ENCODE results near the gene DLK2.
"Not testable (repeated sequence)": the region's sequence is repeated elsewhere in the genome, so short reads cannot be mapped to it uniquely, and the experiment has no call there.

Gene DLK2, protein sequence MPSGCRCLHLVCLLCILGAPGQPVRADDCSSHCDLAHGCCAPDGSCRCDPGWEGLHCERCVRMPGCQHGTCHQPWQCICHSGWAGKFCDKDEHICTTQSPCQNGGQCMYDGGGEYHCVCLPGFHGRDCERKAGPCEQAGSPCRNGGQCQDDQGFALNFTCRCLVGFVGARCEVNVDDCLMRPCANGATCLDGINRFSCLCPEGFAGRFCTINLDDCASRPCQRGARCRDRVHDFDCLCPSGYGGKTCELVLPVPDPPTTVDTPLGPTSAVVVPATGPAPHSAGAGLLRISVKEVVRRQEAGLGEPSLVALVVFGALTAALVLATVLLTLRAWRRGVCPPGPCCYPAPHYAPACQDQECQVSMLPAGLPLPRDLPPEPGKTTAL

DNA sequence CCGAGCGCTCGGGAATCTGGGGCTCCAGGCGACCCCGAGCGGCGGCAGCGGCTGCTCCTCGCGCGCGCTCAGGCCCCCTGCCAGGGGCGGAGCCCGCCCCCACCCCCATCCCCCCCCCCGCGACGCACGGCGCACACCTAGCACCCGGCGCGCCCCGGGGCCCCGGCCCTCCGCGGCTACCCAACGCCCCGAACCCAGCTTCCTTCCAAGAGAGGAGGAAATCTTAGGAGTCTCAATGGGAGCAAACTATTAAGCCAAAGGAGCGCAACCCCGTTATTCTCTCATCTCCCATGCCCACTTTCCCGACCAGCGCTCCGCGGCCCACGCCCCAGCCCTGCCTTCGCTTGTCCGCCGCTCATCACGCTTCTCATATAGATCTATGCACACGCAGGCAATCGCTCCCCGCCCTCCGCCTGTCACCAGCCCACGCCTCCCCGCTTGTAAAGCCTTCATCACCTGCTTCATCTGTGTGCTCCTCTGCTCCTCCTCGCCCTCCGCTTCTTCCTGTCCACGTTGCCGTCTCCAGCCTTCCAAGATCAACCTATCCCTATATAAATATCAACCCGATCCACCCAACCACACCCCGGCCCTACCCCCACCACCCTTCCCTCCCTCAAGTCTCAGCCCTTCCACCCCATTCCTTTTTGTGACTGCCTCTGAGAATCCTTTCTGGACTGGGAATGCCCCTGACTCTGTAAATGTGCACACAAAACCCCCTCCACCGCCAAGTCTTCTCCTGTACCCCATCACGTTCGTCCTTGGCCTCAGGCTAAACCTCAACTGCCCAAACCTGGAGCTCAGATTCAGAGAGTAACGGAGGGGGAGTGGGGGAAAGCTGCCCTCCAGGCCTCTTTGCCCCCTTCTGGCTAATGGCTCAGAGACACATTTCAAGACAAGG, at the start of gene DLK2:
TSS of gene DLK2 (minus strand) at position 18 of the 898 bp plus-strand sequence. CDS start 723 bp downstream, outside the sequence.
- peak; percentile 16 to 46 for DNase-seq (ENCODE audit: low read depth in 2 of 2)

DNA sequence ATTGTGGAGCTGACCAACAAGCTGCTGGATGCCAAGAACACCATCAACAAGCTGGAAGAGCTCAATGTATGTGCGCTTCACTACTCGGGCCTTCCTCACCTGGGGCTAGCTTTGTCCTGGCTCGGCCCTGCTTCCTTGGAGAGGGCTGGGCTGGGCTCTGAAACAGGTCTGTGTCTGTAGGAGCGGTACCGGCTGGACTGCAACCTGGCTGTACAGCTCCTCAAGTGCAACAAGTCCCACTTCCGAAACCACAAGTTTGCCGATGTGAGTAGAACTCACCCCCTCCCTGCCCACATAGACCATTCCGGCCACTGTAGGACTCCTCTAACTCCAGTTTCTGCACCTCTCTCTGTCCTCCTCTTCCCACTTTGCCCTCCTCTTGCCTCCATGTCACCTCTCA, 48.1 kb upstream of the DLK2 start:
- no peak for DNase-seq (ENCODE audit: low read depth in 2 of 2)

DNA sequence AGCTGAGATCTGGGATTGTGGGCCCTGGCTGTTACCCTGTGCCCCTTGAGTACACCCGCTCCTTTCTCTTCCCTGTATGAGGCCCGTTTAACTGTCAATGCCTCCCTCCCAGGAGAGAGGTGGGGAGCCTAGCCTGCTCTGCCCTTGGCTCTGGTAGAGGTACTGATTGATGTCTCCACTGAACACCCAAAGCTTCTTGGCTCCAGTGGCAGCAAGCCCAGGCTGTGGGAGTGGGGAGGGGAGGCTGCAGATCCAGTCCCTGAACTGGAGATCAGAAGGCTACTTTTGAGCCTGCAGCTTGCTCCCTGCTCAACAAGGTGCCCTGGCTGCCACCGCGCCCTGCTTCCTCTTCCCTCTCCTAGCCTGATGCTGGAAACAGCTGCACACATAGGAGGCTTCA, 47.3 kb upstream of the DLK2 start:
- no peak for DNase-seq (ENCODE audit: low read depth in 2 of 2)

DNA sequence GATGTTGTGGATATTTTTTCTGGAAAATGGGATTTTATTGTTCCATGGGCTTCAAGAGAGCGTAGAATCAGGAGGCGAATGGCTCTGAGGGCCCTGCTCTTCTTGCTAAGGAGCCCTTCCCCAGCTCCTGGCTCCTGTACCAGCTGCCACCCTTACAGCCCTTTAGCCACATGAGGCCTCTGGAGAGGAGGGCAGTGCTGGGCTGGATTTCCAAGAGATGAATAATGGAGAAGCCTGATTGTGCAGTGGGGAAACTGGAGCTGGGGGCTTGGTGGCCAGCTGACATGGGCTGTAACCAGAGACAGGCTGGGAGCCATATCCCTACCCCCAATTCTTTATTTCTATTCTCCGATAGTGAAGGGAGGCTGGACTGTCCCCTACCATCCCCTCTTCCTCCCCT, 45.6 kb upstream of the DLK2 start:
- no peak for DNase-seq (ENCODE audit: low read depth in 2 of 2)

DNA sequence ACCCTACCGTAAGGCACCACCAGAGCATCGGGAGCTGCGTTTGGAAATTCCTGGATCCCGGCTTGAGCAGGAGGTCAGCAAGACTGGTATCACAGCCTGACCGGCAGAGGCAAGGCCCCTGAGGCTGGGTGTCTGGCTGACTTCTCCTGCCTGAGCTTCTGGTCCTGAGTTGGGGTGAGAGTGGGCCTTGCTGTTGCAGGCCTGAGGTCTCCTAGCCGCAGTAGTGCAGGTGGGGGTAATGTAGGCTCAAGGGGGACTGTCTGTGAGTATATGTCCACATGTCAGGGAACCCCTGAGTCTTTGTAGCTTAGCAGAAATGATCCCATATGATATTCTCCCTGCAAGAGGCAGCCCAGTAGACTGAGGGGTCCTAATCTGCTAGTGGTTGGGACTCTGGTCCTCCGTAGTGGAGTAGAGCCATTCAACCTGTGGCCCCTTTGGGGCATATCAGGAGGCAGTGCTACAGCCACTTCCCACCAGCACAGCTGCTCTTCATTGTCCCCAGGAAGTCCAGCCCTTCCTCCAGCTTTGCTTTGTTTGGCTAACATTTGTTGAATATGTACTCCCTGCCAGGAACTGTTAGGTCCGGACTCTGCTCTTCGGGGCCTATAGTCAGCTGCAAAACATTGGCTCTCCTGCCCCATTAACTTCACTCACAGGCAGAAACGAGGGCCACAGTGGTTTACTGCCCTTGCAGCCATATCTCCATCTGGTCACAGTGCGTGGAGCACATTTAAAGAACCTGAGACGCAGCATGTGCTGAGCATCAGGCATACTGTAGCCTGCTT, 43.9 kb upstream of the DLK2 start:
- no peak for DNase-seq (ENCODE audit: low read depth in 2 of 2)

DNA sequence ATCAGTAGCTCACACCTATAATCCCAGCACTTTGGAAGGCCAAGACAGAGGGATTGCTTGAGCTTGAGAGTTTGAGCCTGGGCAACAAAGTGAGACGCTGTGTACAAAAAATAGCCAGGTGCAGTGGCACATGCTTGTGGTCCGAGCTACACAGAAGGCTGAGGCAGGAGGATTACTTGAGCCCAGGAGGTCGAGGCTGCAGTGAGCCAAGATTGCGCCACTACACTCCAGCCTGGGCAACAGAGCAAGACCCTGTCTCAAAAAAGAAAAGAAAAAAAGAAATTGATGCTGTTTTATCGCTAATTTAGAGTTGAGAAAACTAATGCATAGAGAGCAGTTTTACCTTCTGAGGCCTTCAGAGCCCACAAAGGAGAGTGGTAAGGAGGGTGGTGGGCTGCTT, 42.9 kb upstream of the DLK2 start:
- not testable (repeated sequence) for DNase-seq (ENCODE audit: low read depth in 2 of 2)

DNA sequence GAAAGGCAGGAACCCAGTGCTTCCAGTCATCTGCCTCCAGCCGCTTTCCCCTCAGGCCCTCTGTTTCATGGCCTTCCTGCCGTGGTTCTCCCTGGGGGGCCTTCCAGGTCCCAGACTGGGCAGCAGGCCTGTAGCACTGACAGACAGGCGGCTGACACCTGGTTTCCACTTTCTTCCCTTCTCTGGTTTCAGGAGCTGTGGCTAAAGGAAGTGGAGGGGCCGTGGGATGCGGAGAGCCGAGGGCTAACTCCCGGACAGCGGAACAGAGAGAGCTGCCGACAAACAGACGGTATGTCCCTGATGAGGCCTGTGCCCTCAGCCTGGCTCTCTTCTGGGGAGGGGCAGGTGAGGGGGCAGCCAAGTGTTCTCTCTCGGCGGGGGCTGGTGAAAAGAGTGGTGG, 42.3 kb upstream of the DLK2 start:
- no peak for DNase-seq (ENCODE audit: low read depth in 2 of 2)

DNA sequence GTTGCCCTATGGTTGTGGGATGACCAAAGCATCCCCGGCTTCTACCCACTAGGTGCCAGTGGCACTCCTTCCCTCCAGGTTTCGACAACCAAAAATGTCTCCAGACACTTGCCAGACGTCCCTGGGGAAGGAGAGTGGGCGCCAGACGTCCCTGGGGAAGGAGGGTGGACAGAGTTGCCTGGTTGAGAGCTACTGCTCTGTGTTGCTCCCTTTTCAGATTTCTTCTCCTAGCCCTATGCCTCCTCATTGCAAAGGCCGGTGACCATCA, 41.7 kb upstream of the DLK2 start:
- no peak for DNase-seq (ENCODE audit: low read depth in 2 of 2)

DNA sequence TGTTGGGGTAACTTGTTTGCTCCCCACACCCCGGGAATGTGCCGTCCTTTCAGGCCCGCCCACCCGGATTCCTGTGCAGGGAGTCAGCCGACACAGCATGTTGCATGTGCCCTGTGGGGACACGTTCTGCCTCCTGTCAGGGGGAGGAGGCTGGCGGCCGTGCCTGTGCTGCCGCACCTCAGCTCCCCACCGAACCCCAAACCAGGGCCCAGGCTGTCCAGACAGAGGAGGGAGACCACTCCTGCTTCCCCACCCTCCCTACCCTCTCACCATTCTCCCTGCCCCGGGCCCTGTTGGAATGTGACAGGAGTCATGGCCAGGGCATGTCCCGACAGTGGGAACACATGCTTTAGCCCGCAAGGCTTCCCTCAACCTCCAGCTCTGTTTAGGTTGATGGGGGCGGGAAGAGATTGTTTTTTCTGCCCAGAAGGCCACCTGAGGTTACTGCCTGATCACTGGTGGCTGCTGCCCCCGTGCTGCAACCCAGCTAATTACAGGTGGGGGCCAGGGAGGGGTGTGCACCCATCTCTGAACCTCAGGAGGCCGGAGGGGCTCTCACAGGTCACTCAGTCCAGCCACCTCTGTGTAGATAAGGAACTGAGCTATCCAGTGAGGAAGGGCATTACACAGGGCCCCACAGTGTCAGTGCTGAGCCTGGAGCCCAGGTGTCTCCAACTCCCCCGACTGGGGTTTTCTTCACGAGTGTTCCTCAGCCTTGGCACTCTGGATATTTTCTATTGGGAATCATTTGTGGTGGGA, 41.2 kb upstream of the DLK2 start:
- DNase-seq (ENCODE audit: low read depth in 2 of 2) = no peak

DNA sequence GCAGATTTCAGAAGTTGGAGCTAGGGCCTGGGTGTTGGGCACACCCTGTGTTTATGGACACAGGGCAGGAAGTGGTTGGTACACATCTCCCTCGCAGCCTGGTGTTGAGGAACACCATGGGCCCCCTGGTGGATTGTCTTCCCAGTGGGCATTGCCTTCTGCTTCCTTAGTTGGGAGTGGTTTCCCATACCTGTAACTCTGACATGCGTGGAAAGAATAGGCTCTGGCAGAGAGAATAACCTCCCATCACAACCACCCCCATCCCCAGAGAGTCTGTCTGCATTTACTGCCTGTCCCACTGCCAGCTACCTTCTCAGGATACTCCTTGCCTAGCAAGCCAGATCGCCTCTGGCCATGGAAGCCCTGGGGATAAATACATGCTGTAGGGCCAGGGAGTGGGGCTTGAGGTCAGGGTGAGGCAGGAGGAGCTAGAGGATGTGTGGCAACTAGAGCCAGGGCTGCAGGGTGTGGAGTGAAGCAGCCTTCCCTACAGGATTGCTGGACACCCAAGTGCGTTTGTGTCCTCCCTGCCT, 40.1 kb upstream of the DLK2 start:
- DNase-seq (ENCODE audit: low read depth in 2 of 2) = no peak

DNA sequence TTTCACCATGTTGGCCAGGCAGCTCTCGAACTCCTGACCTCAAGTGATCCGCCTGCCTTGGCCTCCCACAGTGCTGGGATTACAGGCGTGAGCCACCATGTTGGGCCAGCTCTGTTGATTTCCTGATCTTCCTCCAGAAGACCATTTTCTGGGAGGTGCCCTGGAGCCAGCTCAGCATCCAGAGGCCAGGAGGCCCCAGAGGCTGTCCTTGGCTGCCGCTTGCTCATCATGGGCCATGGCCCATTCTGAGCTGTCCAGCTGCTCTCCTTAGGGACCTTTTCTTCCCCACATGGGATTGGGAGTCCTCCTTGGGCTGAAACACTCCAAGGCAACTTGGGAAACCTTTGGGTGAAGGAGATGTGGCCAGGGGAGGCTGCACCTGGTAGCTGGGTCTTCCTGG, 39.4 kb upstream of the DLK2 start:
- DNase-seq (ENCODE audit: low read depth in 2 of 2) = no peak

DNA sequence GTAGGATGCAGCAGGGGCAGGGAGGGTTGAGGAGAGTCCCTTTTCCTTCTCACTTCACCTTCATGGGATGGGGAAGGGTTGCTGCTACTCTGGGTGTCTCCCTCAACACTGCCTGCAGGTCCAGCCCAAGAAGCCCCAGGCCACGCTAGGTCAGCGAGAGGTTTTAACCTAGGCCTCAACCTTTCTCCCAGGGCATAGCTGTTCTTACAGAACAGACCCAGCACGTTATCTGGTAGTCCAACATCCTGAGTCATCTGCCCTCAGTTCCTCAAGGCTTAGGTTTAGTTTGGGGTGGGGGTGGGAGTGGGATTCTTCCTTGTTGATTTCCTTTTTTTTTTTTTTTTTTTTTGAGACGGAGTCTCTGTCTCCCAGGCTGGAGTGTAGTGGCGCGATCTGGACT, 39.0 kb upstream of the DLK2 start:
- no peak for DNase-seq (ENCODE audit: low read depth in 2 of 2)

DNA sequence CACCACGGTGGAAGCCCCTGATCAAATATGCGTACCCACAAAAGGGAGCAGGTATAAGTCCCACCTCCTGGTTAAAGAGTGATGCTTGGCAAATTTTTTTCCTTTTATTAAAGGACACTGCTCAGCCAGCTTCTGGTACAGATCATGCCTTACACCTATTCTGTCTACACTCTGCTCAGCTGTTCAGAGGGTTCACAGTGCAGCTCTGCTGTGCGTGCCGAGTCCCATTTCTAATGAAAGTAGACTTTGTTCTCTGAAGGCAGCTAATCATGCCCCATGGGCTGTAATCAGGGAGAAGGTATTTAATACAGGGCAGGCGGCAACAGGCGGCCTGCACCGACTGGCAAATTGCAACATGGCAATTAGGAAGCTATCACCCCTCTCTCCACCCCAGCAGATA, 38.5 kb upstream of the DLK2 start:
- DNase-seq (ENCODE audit: low read depth in 2 of 2) = no peak

DNA sequence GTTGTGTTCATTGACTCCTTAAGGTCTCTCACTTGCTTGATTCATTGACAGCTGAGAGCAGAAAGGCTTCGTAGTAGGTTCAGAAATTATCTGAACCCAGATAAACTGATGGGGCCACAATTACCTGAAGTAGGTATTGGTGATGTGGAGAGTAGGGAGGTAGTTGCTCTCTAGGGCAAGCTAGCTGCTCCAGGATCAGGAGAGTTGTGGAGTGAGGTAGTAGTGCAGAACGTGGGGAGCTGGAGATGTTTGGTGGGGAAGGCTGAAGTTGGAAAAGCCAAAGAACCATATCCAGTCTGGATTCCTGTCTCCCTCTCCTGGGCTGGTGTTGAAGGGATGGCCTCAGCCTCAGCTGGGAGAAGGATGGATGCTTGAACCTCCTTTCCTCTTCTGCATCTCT, 37.9 kb upstream of the DLK2 start:
- no peak for DNase-seq (ENCODE audit: low read depth in 2 of 2)

DNA sequence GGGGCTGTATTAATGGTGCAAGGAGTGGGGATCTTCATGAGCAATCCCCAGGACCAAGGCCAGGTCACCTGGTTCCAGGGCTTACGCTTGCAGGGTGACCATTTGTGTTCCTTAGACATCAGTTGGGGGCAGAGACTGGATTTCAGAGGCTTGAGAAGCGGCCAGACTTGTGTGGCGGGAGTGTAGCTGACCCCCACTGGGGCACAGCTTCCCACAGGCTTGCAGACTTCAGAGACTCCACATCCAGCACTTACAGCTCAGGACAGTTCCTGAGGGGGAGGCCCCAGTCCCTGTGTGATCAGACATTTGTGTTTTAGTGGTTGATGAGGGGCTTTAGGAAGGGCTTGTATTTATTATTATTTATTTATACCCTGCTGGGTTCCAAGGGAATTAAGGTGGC, 37.3 kb upstream of the DLK2 start:
- no peak for DNase-seq (ENCODE audit: low read depth in 2 of 2)

DNA sequence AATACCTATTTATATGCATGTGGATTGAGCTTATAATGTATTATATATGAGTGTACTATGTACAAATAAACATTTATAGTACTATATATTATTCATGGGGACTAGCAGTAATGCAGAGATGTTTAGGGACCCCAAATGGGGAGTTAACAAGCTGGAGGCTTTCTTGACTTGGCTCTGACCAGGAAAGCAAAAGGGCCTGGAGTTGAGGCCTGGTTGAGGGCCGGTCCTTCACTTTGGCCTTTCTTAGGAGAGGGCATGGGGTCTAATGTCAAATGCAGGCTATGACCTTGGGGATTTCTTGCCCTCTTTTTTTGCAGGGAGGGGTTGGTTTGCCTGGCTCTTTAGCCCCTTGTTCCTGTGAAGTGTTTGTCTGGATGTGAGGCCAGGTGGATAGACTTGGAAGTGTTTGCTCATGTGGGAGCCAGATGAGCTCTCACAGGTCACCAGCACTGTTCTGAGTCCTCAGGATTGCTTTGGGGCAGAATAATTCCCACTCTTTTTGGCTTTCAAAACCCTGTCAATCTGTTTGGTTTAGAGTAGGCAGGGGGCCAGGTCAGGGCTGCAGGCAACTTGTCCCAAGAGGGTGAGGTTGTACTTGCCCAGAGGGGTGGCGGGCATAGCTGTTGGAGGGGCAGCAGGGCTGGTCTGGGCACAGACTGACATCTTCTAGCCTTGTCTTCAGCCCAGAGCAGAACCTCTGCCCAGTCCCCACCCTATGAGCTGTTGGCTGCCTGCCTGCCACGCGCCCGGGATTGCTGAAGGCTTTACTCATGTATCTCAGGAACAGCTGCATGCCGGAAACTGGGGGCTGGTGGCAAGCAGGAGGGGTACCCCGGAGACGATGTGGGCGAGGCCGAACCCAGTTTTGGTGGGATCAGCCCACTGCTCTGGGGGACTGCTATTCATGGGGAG, 36.7 kb upstream of the DLK2 start:
- no peak for DNase-seq (ENCODE audit: low read depth in 2 of 2)

DNA sequence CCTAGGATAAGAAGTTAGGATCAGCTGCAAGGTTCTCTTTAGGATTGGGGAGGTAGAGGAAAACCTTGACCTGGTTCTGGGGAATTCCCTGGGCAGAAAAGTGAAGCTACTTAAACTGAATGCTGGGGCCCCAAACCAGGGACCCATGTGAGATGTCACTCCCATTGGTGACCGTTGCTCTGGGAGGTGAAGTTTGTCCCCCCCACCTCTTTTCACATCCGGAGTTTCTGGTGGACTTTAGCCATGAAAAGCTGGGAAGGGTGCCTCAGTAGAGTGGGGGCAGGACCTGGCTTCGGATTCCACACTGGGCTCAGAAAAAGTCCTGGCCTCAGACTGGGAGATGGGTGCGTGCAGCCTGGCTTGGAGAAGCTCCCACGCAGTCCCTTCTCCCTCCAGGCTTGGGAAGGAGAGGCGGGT, 35.2 kb upstream of the DLK2 start:
- no peak for DNase-seq (ENCODE audit: low read depth in 2 of 2)

DNA sequence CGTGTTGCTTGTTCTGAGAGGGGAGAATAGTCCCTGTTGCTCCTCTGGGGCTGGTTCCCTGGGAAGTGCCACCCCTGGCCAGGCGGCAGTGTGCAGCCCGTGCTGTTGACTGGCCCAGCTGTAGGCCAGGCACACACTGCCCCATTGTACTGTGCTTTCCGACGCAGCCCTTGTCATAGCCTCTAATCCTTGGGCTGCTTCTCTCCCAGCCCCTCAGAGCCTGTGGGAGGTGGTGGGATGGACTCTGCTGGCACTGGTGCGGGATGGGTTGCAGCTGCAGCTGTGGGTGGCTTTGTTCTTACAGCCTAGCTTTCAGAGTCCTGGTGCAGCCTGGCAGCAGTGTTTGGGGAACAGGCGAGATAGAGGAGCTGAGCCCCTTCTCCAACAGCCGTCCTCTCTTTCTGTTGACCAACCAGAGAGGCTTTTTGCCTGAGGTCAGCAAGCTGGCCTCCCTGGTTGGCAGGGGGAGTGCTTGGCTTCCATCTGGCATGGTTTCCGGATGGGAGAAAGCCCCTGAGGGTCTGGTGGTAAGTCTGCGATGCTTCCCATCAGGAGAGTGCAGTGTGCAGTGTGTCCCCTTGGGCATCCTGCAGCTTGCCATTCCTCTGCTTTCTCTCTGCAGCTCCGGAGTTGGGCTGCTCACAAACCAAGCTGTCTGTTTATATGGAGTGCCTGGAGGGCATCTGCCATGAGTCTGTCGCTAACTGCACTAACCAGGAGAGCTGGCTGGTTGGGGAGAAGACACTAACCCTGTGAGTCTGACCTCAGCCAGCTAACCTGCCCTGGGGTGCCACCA, 34.1 kb upstream of the DLK2 start:
- no peak for DNase-seq (ENCODE audit: low read depth in 2 of 2)

DNA sequence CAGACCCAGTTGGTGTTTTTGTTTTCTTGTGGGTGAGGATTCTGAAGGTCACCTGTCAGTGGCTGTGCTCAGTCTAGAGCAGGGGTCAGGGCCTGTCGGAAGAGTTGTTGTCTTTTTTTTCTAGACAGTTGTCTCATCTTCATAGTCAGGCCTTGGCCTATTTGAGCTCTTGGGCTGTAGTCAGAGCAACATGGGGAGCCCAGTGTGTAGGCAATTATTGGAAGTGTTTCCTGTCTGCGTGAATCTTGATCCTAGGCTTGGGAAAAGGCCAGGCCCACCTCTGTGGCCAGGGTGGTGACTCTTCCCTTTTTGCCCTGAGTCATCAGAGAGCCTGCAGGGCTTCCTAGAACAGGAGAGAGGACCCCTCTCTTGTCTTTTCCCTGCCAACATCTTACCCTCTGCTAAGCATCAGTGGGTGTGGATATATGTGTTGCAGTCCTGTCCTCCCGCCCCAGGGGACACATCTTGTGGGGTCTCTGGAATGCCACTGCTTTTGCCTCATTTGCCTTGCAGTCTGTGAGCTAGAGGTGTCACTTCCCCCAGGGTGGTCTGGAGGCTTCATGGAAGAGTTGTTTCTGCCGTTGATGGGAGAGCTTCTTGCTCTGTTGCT, 33.4 kb upstream of the DLK2 start:
- no peak for DNase-seq (ENCODE audit: low read depth in 2 of 2)
